CD14-positive monocyte (primary cell): Measurements from ENCODE around the gene MINPP1. TPM values are rescaled to one million over a fixed set of nuclear protein-coding genes. Genes with fewer than 3 reads are reported as not detected.

Experiments
- DNase-seq, 3 donors: peaks; one replicate each; pipeline ENCODE4 v3.0.0-alpha.2; 2011 to 2022
- H2AFZ ChIP-seq: 2 replicates; pipeline ENCODE4 v1.6.0; 2012; ENCODE audit warnings: mild to moderate bottlenecking, low read depth, low read length, inconsistent platforms; ENCODE audit not compliant: insufficient read depth, poor library complexity, severe bottlenecking
- H3K27ac ChIP-seq, 2 donors: 1 replicate in 1 of 2; 2 replicates in 1 of 2; pipeline ENCODE4 v1.5.1; 2012 to 2013; ENCODE audit warnings: low read length in 2 of 2, control low read depth in 1 of 2, inconsistent platforms in 1 of 2, low read depth in 1 of 2, mild to moderate bottlenecking in 1 of 2
- H3K27me3 ChIP-seq, 2 donors: one replicate each; pipeline versions ENCODE4 v1.6.0 to v1.6.1; 2011 to 2013; ENCODE audit warnings: low read length in 2 of 2; ENCODE audit not compliant: control insufficient read depth in 2 of 2, insufficient read depth in 2 of 2
- H3K36me3 ChIP-seq, 2 donors: replicated peaks in 1 of 2; 1 replicate in 1 of 2; 2 replicates in 1 of 2; pipeline versions ENCODE4 v1.5.1 to v1.6.1; 2012 to 2013; ENCODE audit warnings: low read length in 2 of 2, control low read depth in 1 of 2, inconsistent platforms in 1 of 2, mild to moderate bottlenecking in 1 of 2; ENCODE audit not compliant: insufficient read depth in 2 of 2, control insufficient read depth in 1 of 2
- H3K4me1 ChIP-seq, 2 donors: 1 replicate in 1 of 2; 2 replicates in 1 of 2; pipeline versions ENCODE4 v1.5.1 to v1.6.1; 2012 to 2013; ENCODE audit warnings: low read length in 2 of 2, control low read depth in 1 of 2, inconsistent platforms in 1 of 2, mild to moderate bottlenecking in 1 of 2, moderate library complexity in 1 of 2; ENCODE audit not compliant: insufficient read depth in 2 of 2, control insufficient read depth in 1 of 2
- H3K4me2 ChIP-seq: replicated peaks from 2 replicates; pipeline ENCODE3; 2012; ENCODE audit warnings: low read length, moderate library complexity, mild to moderate bottlenecking; ENCODE audit not compliant: poor library complexity, severe bottlenecking; ENCODE audit errors: extremely low read depth
- H3K4me3 ChIP-seq, 3 experiments: fragments of 200-600 bp in 1 of 3; sonication (generic) in 1 of 3; replicated peaks in 1 of 3; 1 replicate in 2 of 3; 2 replicates in 1 of 3; pipeline ENCODE4 v1.5.1; 2011 to 2013; ENCODE audit warnings: low read length in 3 of 3, mild to moderate bottlenecking in 3 of 3, control low read depth in 2 of 3, low read depth in 2 of 3, inconsistent platforms in 1 of 3, moderate library complexity in 1 of 3
- H3K79me2 ChIP-seq: 2 replicates; pipeline ENCODE4 v1.6.0; 2012; ENCODE audit warnings: mild to moderate bottlenecking, control low read depth, inconsistent platforms, low read length, moderate library complexity; ENCODE audit not compliant: insufficient read depth
- H3K9ac ChIP-seq: 2 replicates; pipeline ENCODE4 v1.6.0; 2017; ENCODE audit warnings: low read length, mild to moderate bottlenecking; ENCODE audit not compliant: insufficient read depth, poor library complexity, severe bottlenecking
- H3K9me3 ChIP-seq, 2 donors: replicated peaks in 1 of 2; 1 replicate in 1 of 2; 2 replicates in 1 of 2; pipeline versions ENCODE4 v1.5.1 to v1.6.1; 2012 to 2013; ENCODE audit warnings: low read length in 2 of 2, control low read depth in 1 of 2; ENCODE audit not compliant: control insufficient read depth in 1 of 2, insufficient read depth in 1 of 2
- H4K20me1 ChIP-seq: 2 replicates; pipeline ENCODE4 v1.6.0; 2012; ENCODE audit warnings: mild to moderate bottlenecking, low read length, control low read depth, moderate library complexity; ENCODE audit not compliant: insufficient read depth
- H3K27ac Mint-ChIP-seq, 7 donors: one replicate each; pipeline ENCODE4 v1.8.0; 2020; ENCODE audit warnings: mild to moderate bottlenecking in 7 of 7, mixed read lengths in 7 of 7, moderate library complexity in 6 of 7, inconsistent platforms in 2 of 7
- H3K27me3 Mint-ChIP-seq, 3 donors: one replicate each; pipeline ENCODE4 v1.8.0; 2021 to 2022; ENCODE audit warnings: low read depth in 3 of 3, mild to moderate bottlenecking in 3 of 3, mixed read lengths in 3 of 3, moderate library complexity in 3 of 3, inconsistent platforms in 1 of 3
- H3K36me3 Mint-ChIP-seq, 2 donors: one replicate each; pipeline ENCODE4 v1.8.0; 2020; ENCODE audit warnings: mixed read lengths in 2 of 2, inconsistent platforms in 1 of 2, mild to moderate bottlenecking in 1 of 2
- H3K4me1 Mint-ChIP-seq: one replicate; pipeline ENCODE4 v1.8.0; 2020; ENCODE audit warnings: mild to moderate bottlenecking, mixed read lengths
- H3K4me3 Mint-ChIP-seq, 2 donors: one replicate each; pipeline ENCODE4 v1.8.0; 2020; ENCODE audit warnings: mild to moderate bottlenecking in 2 of 2, mixed read lengths in 2 of 2, moderate library complexity in 1 of 2
- H3K9me3 Mint-ChIP-seq, 7 donors: one replicate each; pipeline ENCODE4 v1.8.0; 2020 to 2022; ENCODE audit warnings: mixed read lengths in 7 of 7, mild to moderate bottlenecking in 6 of 7, moderate library complexity in 6 of 7, inconsistent platforms in 2 of 7
- CTCF ChIP-seq: fragments of 200-600 bp; IDR thresholded peaks from one replicate; pipeline ENCODE4 v1.8.0; 2022; ENCODE audit warnings: antibody characterized with exemption, mild to moderate bottlenecking
- WGBS: methylation state at CpG from one replicate; pipeline ENCODE4 v1.1.5; 2013; ENCODE audit warnings: missing lambda C conversion rate; ENCODE audit not compliant: insufficient coverage; 5-methylcytosine and 5-hydroxymethylcytosine counted together
- intact Hi-C, 2 donors: fragments of 100-400 bp; cut with micrococcal nuclease; formaldehyde crosslinking; loops; one replicate each; pipeline versions ENCODE4 v1.15.0 to v1.15.1; 2023
- polyA plus RNA-seq, 3 donors: library from polyadenylated mRNA; depleted of rRNA in 1 of 3; unstranded in 2 of 3; stranded (reverse) in 1 of 3; fragments of 300-500 nt in 2 of 3; fragments of >200 nt in 1 of 3; fragmentation: Illumina TruSeq in 2 of 3; gene quantifications; 1 replicate in 2 of 3; 2 replicates in 1 of 3; pipeline ENCODE4 v1.2.3, GENCODE V29; 2012 to 2021

MINPP1 gene
- polyA plus RNA-seq, 3 donors = 1.7 to 9.7 (median 9.0) TPM

- Histone ChIP-seq H3K36me3 (no peaks in the 10 kb centered on the region), H3K27ac (no peak overlapping the region), H3K4me1 (no peaks in the 10 kb centered on the region), H3K4me2 (no peak overlapping the region), H2AFZ (no peak overlapping the region), H3K9ac (no peak overlapping the region), H3K4me3 (no peak overlapping the region), H3K79me2 (no peaks in the 10 kb centered on the region), H3K27me3 (no peaks in the 10 kb centered on the region), H4K20me1 (no peaks in the 10 kb centered on the region), H3K9me3 (peaks cover 23 to 24% of the 10 kb centered on the region in 2 donors)
- H3K36me3 Mint-ChIP-seq = no peaks in the 10 kb centered on the region
- intact Hi-C loops = no loop called here
- TF ChIP-seq CTCF = no peak
- no peak overlapping the region for H3K4me3 Mint-ChIP-seq
- no peak overlapping the region for H3K27ac Mint-ChIP-seq
- no peak for DNase-seq
- peaks cover 0 to 4% (median 1%) of the 10 kb centered on the region in 3 donors for H3K27me3 Mint-ChIP-seq
- no peaks in the 10 kb centered on the region for H3K4me1 Mint-ChIP-seq
- peaks cover 13 to 40% (median 31%) of the 10 kb centered on the region in 7 donors for H3K9me3 Mint-ChIP-seq
Measured at GRCh38 chr10:87565010-87565409, 60.3 kb downstream of the MINPP1 start.

- Histone ChIP-seq H3K36me3 (no peaks in the 10 kb centered on the region), H2AFZ (no peak overlapping the region), H3K9ac (no peak overlapping the region), H4K20me1 (no peaks in the 10 kb centered on the region), H3K4me1 (no peaks in the 10 kb centered on the region), H3K9me3 (no peaks in the 10 kb centered on the region), H3K4me2 (no peak overlapping the region), H3K27me3 (no peaks in the 10 kb centered on the region), H3K4me3 (no peak overlapping the region), H3K27ac (no peak overlapping the region), H3K79me2 (no peaks in the 10 kb centered on the region)
- no peaks in the 10 kb centered on the region for H3K4me1 Mint-ChIP-seq
- intact Hi-C loops = no loop called here
- H3K27me3 Mint-ChIP-seq = peaks cover 0 to 3% (median 2%) of the 10 kb centered on the region in 3 donors
- no peak for TF ChIP-seq CTCF
- WGBS = no CpG with 5 or more reads among the region's 3 CpGs
- H3K36me3 Mint-ChIP-seq = no peaks in the 10 kb centered on the region
- H3K27ac Mint-ChIP-seq = no peak overlapping the region
- DNase-seq = no peak
- H3K4me3 Mint-ChIP-seq = no peak overlapping the region
- peaks cover 0 to 9% (median 4%) of the 10 kb centered on the region in 7 donors for H3K9me3 Mint-ChIP-seq
Measured at GRCh38 chr10:87575851-87576250, 71.2 kb downstream of the MINPP1 start.
